ENCODE measurements around the gene CEP41.

CEP41 gene, protein sequence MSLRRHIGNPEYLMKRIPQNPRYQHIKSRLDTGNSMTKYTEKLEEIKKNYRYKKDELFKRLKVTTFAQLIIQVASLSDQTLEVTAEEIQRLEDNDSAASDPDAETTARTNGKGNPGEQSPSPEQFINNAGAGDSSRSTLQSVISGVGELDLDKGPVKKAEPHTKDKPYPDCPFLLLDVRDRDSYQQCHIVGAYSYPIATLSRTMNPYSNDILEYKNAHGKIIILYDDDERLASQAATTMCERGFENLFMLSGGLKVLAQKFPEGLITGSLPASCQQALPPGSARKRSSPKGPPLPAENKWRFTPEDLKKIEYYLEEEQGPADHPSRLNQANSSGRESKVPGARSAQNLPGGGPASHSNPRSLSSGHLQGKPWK

GRCh38 chr7:130440527-130441365, at the start of gene CEP41:
Gene CEP41, minus strand, starts transcription at chr7:130441016. Its CDS starts 50 bp downstream, at chr7:130440966.
- peak; percentile 94 for DNase-seq

GRCh38 chr7:130490311-130490791, 49.5 kb upstream of the CEP41 start:
- DNase-seq: no peak

DNA sequence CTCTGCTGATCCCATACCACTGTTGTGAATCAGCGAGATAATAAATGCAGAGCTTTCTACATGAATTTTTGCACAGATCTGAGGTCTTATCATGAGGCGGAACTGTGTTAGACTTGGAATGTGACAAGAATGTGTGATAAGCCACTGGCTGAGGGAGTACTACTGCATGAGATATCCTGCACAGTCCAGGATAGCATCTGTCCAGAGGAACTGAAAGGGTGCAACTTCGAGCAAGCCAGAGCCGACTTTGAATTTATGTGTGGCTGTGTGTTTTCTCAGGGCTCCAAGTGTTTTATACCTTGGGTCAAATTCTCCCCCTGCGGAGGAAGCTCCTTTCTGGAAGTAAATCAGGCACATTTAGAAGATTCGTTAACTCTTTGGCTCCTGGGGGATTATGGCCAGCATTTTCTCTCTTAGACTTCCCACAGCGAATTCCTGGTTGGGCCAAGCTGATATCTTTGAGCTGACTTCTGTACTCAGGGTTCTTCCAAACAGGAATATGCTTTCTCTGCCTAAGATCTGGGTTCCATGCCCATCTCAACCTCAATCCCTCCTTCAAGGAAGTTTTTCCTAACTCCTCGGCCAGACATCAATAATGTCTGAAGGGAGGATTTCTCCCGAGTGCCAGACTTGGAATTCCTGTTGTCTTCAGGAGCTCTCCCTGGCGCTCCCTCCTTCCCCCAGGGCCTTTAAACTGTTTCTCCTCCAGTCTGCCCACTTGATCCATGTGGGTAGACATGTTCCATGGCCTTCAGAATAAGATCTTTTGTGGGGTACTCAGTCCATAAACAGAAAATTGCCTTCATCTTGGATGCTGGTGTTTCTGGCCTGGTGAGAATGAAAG, 48.5 kb upstream of the CEP41 start:
- no peak for DNase-seq

GRCh38 chr7:130488392-130489139, 47.8 kb upstream of the CEP41 start:
- no peak for DNase-seq

DNA sequence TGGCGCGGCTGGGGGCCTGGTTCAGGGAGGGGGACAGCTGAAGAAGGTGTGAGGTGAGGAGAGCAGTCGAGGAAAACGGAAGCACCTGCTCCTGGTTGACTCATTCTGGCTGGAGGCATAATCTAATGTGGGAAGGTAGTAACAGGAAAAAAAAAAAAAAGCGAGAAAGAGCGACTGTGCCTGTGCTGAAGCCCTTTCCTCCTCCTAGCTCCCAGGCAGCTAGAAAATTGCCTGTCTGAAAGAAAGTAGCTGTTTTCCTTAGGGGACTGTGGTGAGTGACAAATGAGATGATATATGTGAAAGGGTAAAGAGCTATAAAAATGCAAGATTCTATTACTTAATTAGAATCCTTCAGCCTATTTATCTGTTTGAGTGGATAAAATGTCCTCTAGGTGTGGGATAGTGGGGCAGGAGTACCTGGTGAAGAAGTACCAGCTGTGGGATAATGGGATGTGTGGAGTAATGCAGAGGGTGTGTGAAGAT, 46.2 kb upstream of the CEP41 start:
- no peak for DNase-seq

GRCh38 chr7:130486114-130486953, 45.5 kb upstream of the CEP41 start:
- DNase-seq: peak; percentile 70

GRCh38 chr7:130485734-130486113, 44.9 kb upstream of the CEP41 start:
- DNase-seq: no peak

GRCh38 chr7:130483031-130483430, 42.2 kb upstream of the CEP41 start:
- DNase-seq: no peak

- DNase-seq: no peak
Measured at GRCh38 chr7:130481898-130482297, 41.1 kb upstream of the CEP41 start.

DNA sequence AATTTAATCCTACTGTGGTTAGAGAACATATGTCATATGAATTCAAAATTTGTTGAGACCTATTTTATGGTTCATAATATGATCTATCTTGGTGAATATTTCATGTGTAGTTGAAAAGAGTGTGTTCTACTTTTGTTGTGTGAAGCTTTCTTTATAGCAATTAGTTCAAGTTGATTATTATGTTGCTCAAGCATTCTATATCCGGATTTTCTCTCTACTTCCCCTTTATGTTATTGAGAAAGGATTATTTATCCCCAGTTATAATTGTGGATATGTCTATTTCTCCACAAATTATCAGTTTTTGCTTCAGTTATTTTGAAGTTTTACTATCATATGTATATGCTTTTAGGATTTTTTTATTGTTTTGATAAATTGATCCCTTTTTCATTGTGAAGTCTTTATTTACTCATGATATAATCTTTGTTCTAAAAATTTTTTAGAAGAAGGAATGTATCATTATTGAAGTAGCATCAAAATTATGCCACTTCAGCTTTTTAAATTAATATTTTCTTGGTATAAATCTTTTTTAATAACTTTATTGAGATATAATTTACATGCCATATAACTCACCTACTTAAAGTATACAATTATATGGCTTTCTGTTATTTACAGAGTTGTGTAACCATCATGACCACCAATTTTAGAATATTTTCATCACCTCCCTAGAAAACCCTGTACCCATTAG, 39.0 kb upstream of the CEP41 start:
- no peak for DNase-seq

GRCh38 chr7:130478991-130479390, 38.2 kb upstream of the CEP41 start:
- no peak for DNase-seq

- DNase-seq: no peak
Measured at GRCh38 chr7:130476297-130477150, 35.7 kb upstream of the CEP41 start.

DNA sequence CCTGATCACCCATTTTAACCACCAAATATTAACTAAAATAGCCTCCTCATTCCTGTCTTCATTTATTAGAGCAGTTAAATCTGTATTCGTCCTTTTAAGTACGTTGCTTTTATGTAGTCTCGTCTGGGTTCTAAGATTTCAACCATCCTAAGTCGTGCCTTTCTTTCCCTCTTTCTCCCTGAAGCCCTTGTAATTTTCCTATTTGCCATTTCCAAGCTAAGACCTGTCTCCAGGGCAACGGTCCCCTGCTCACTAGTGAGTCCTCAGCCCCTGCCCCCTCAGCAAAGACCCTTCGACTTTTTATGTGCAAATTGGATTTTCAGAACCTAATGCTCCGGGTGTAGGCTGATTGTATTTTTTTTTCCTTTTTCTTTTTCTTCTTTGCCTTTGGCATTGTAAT, 35.0 kb upstream of the CEP41 start:
- DNase-seq: no peak

DNA sequence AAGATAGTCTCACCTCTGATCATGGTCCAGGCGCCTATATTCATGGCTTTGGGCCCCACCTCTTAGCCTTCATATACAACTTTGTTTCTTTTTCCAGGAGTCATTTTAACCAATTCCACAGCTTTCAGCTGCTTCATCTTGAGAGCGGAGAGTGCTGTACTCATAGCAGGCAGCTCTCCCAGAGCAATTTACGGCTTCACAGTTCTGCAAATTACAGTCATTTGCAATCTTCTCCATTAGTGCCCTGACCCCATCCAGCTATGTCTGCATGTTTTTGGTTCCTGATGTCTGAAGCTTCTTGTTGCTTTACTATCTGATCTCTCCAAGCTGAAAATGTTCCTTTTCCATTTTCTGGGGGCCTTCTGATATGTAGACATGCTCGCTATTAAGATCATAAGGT, 33.1 kb upstream of the CEP41 start:
- DNase-seq: no peak

DNA sequence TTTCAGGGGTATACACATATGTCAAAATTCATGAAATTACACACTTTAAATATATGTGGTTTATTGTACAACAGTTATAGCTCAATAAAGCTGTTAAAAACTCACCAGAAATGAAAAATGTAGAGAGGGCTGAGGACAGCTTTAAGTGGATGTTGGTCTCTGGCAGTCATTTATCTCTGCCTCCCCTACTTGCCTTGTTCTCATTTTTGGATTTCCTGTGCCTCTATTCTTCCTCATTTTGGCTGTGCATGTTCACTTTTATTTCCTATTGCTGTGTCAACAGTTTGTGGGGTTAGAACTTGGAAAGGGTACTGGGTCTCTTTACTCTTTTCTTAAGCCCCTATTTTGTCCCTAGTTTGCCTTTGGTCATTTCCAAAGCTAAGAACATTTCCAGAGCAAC, 32.5 kb upstream of the CEP41 start:
- no peak for DNase-seq

- DNase-seq: no peak
Measured at GRCh38 chr7:130471974-130472373, 31.2 kb upstream of the CEP41 start.

- no peak for DNase-seq
Measured at GRCh38 chr7:130468612-130469011, 27.8 kb upstream of the CEP41 start.

DNA sequence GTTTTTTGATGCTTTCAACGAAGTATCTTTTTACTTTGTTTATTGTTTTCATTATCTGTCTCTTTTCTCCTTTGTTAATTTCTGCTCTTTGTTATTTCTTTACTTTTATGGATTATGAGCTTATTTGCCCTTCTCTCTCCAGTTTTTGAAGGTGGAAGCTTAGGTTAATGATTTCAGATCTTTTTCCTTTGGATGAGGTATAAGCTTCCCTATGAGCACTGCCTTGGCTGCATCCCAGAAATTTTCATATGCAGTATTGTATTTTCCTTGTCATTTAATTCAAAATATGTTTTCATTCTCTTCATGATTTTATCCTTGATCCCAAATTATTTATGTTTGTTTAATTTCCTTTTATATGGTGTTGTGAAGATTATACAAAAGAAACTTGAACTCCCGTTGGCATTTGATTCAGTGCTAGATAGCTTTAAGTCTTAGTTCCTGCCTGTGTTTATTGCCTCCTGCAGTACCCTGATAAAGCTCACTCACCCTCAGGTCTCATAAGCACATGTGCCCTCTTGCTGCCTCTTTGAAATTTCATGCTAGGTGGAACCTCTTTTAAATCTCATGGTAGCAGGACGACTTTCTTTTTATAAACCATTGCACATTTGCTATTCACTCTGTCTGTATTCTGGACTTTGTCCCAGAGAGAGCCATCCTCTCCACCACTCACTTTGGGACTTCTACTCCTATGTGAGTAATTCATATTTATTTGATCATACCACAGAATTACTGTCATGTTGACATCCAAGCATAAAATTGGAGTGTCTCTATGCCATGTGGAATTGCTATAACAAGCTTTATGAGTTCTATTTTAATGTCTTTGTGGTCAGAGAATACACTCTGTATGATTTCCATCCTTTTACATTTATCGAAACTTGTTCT, 23.0 kb upstream of the CEP41 start:
- no peak for DNase-seq

DNA sequence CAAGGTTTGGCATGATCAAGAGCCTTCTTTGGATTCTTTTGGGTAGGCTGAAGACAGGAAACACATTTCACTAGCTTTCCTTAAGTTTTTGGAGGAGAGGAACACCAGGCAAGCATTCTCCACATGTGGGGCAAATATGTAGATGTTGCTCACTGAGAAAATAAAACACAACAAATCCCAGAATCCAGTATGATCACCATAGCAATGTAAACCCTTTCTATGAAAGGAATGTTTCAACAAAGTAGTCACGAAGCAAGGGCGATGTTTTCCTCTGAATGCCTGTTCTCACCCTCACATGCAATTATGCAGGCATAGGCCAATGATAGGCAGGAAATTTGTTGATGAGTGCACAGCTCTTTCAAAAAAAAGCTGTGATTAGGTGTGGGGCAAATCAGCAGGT, 20.5 kb upstream of the CEP41 start:
- DNase-seq: no peak
